ENCODE measurements around the gene PCCA.
"Not testable (repeated sequence)": the region's sequence is repeated elsewhere in the genome, so short reads cannot be mapped to it uniquely, and the experiment has no call there.

PCCA gene

DNA sequence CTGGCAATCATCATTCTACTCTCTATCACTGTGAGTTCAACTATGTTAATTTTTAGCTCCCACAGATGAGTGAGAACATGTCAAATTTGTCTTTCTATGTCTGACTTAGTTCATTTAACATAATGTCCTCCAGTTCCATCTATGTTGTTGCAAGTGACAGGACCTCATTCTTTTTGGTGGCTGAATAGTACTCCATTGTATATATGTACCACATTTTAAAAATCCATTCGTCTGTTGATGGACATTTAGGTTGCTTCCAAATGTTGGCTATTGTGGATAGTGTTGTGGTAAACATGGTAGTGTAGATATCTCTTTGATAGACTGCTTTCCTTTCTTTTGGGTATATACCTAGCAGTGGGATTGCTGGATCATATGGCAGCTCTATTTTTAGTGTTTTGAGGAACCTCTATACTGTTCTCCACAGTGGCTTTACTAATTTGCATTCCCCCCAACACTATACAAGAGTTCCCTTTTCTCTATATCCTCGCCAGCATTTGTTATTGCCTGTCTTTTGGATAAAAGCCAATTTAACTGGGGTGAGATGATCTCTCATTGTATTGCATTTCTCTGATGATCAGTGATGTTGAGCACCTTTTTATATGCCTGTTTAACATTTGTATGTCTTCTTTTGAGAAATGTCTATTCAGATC, 124.1 kb downstream of the PCCA start:
- H3K4me3 ChIP-seq (ENCODE audit: low read depth, low read length): no peak overlapping the region
- H3K79me2 ChIP-seq (ENCODE audit: control insufficient read depth, insufficient read depth, low read length, unreplicated experiment): peaks cover 1% of the 10 kb centered on the region
- H3K27me3 ChIP-seq (ENCODE audit: insufficient read depth, low read length): no peaks in the 10 kb centered on the region
- peaks cover 50% of the 10 kb centered on the region for H3K4me1 ChIP-seq (ENCODE audit: control insufficient read depth, insufficient read depth, low read length, unreplicated experiment)
- H2AFZ ChIP-seq (ENCODE audit: low read length, unreplicated experiment): no peak overlapping the region
- H3K36me3 ChIP-seq (ENCODE audit: insufficient read depth, low read length): no peaks in the 10 kb centered on the region
- no peak overlapping the region for H3K27ac ChIP-seq (ENCODE audit: low read depth, low read length)

DNA sequence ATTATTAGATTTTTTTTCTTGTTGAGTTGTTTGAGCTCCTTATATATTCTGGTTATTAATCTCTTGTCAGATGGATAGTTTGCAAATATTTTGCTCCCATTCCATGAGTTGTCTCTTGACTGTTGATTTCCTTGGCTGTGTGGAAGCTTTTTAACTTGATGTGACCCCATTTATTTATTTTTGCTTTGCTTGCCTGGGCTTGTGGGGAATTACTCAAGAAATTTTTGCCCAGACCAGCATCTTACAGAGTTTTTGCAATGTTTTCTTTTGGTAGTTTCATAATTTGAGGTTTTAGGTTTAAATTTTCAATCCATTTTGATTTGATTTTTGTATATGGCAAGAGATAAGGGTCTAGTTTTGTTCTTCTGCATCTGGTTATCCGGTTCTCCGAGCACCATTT, 124.7 kb downstream of the PCCA start:
- Histone ChIP-seq H3K4me3 (ENCODE audit: low read depth, low read length) (no peak overlapping the region), H3K36me3 (ENCODE audit: insufficient read depth, low read length) (no peaks in the 10 kb centered on the region), H3K4me1 (ENCODE audit: control insufficient read depth, insufficient read depth, low read length, unreplicated experiment) (peaks cover 44% of the 10 kb centered on the region), H3K79me2 (ENCODE audit: control insufficient read depth, insufficient read depth, low read length, unreplicated experiment) (no peaks in the 10 kb centered on the region), H3K27me3 (ENCODE audit: insufficient read depth, low read length) (no peaks in the 10 kb centered on the region), H2AFZ (ENCODE audit: low read length, unreplicated experiment) (no peak overlapping the region), H3K27ac (ENCODE audit: low read depth, low read length) (no peak overlapping the region)

DNA sequence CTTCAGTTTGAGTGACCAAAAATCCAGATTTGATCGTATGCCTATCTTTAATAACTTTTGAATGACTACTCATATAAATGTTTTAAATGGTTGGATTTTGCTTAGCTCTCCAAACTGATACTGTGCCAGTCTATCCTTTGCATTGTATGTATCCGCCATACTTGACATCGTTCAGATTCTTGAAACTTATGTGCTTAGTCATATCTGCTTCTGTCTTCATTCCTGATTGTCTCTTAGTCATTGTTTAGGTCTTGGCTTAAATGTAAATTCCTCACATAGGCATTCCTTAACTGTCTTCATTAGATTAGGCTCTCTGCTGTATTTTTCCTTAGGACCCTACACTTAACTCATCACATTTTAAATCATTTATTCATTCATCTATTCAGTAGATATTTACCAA, 126.0 kb downstream of the PCCA start:
- Histone ChIP-seq H3K36me3 (ENCODE audit: insufficient read depth, low read length) (no peaks in the 10 kb centered on the region), H3K79me2 (ENCODE audit: control insufficient read depth, insufficient read depth, low read length, unreplicated experiment) (no peaks in the 10 kb centered on the region), H3K4me1 (ENCODE audit: control insufficient read depth, insufficient read depth, low read length, unreplicated experiment) (peaks cover 36% of the 10 kb centered on the region), H2AFZ (ENCODE audit: low read length, unreplicated experiment) (no peak overlapping the region), H3K27ac (ENCODE audit: low read depth, low read length) (peak overlapping the region; percentile 13), H3K27me3 (ENCODE audit: insufficient read depth, low read length) (no peaks in the 10 kb centered on the region), H3K4me3 (ENCODE audit: low read depth, low read length) (no peak overlapping the region)

DNA sequence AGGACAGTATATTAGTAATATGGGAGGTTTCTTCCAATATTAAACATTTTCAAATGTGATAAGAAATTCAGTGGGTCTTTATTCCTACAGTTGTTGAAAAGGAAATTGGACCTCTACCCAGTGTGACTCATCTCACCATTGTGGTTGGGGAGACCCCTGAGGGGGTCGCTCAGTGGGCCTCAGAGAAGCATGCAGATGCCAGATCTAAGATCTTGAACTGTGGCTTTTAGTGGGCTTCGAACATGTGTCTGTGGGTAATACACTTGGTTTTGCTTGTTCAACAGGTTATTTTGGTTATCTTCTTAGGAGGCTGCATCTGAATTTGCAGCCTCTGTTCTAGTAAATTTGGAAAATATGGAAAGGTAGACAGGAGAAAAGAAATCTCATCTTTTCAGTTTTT, 132.3 kb downstream of the PCCA start:
- no peak overlapping the region for H3K4me3 ChIP-seq (ENCODE audit: low read depth, low read length)
- no peak overlapping the region for H2AFZ ChIP-seq (ENCODE audit: low read length, unreplicated experiment)
- H3K27me3 ChIP-seq (ENCODE audit: insufficient read depth, low read length): no peaks in the 10 kb centered on the region
- H3K79me2 ChIP-seq (ENCODE audit: control insufficient read depth, insufficient read depth, low read length, unreplicated experiment): no peaks in the 10 kb centered on the region
- H3K4me1 ChIP-seq (ENCODE audit: control insufficient read depth, insufficient read depth, low read length, unreplicated experiment): no peaks in the 10 kb centered on the region
- H3K27ac ChIP-seq (ENCODE audit: low read depth, low read length): no peak overlapping the region
- H3K36me3 ChIP-seq (ENCODE audit: insufficient read depth, low read length): no peaks in the 10 kb centered on the region

DNA sequence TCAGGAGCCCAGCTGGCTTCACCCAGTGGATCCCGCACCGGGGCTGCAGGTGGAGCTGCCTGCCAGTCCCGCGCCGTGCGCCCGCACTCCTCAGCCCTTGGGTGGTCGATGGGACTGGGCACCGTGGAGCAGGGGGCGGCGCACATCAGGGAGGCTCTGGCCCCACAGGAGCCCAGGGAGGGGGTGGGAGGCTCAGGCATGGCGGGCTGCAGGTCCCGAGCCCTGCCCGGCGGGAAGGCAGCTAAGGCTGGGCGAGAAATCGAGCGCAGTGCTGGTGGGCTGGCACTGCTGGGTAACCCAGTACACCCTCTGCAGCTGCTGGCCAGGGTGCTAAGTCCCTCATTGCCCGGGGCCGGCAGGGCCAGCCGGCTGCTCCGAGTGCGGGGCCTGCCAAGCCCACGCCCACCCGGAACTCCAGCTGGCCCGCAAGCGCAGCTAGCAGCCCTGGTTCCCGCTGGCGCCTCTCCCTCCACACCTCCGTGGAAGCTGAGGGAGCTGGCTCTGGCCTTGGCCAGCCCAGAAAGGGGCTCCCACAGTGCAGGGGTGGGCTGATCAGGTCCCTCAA, 135.2 kb downstream of the PCCA start:
- H3K36me3 ChIP-seq (ENCODE audit: insufficient read depth, low read length); H3K79me2 ChIP-seq (ENCODE audit: control insufficient read depth, insufficient read depth, low read length, unreplicated experiment); H3K4me3 ChIP-seq (ENCODE audit: low read depth, low read length); H2AFZ ChIP-seq (ENCODE audit: low read length, unreplicated experiment); H3K4me1 ChIP-seq (ENCODE audit: control insufficient read depth, insufficient read depth, low read length, unreplicated experiment); H3K27me3 ChIP-seq (ENCODE audit: insufficient read depth, low read length); H3K27ac ChIP-seq (ENCODE audit: low read depth, low read length): not testable (repeated sequence)

DNA sequence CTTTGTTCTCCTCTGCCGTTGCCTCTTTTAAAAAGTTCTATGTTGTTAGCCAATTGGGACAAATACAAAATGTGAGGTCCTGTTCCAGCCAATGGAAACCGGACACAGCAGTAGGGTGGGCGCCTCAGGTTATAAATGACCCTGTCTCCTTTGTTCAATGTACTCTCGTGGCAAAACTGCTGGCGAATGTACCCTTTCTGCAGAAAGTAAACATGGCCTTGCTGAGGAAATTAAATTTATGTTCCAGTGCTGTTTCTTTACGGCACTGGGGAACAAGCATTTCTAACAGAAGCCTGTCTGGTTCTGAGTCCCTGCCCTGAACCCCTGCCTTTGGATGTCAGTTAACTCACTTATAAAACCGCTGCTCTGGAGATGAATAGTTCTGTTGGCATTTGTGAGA, 140.7 kb downstream of the PCCA start:
- Histone ChIP-seq H3K4me3 (ENCODE audit: low read depth, low read length) (no peak overlapping the region), H2AFZ (ENCODE audit: low read length, unreplicated experiment) (no peak overlapping the region), H3K79me2 (ENCODE audit: control insufficient read depth, insufficient read depth, low read length, unreplicated experiment) (no peaks in the 10 kb centered on the region), H3K27ac (ENCODE audit: low read depth, low read length) (no peak overlapping the region), H3K4me1 (ENCODE audit: control insufficient read depth, insufficient read depth, low read length, unreplicated experiment) (peaks cover 11% of the 10 kb centered on the region), H3K36me3 (ENCODE audit: insufficient read depth, low read length) (no peaks in the 10 kb centered on the region), H3K27me3 (ENCODE audit: insufficient read depth, low read length) (no peaks in the 10 kb centered on the region)

DNA sequence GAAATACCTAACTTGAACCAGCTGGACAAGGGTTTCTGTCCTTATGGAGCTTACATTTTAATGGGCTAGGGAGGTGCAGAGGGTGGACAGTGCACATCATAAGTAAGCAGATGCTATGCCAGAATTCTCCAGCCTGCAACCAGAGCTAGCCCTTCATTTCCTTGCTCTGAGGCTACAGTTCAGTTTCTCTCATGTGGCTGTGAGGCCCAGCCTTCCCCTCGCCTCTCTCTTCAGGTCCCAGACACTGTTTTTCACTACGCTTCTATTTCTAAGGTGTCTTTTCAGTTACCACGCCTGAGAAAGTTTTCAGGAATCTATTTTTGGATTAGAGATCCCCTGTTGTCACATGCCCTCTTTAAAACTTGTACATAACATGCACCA, 141.9 kb downstream of the PCCA start:
- Histone ChIP-seq H2AFZ (ENCODE audit: low read length, unreplicated experiment) (no peak overlapping the region), H3K4me3 (ENCODE audit: low read depth, low read length) (no peak overlapping the region), H3K27me3 (ENCODE audit: insufficient read depth, low read length) (no peaks in the 10 kb centered on the region), H3K79me2 (ENCODE audit: control insufficient read depth, insufficient read depth, low read length, unreplicated experiment) (no peaks in the 10 kb centered on the region), H3K4me1 (ENCODE audit: control insufficient read depth, insufficient read depth, low read length, unreplicated experiment) (peaks cover 20% of the 10 kb centered on the region), H3K36me3 (ENCODE audit: insufficient read depth, low read length) (no peaks in the 10 kb centered on the region), H3K27ac (ENCODE audit: low read depth, low read length) (no peak overlapping the region)

DNA sequence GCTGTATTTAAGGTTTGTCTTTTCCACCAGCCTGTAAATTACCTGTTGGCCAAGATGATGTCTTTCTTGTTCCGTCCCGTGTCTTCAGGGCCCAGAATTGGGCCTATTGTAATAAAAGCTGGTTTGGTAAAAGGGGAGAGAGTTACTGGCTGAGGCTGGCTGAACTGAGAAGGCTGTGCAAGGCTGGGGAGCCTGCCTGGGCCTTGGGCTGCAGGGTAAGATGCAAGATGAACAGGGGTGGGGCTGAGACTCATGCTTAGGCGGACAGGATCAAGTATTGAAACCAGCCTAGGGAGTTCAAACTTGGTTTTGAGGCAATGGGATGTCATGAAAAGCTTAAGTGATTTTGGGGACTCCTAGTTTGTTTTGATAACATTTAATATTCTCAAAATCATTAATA, 142.3 kb downstream of the PCCA start:
- Histone ChIP-seq H3K4me1 (ENCODE audit: control insufficient read depth, insufficient read depth, low read length, unreplicated experiment) (peaks cover 24% of the 10 kb centered on the region), H3K79me2 (ENCODE audit: control insufficient read depth, insufficient read depth, low read length, unreplicated experiment) (no peaks in the 10 kb centered on the region), H3K27ac (ENCODE audit: low read depth, low read length) (no peak overlapping the region), H2AFZ (ENCODE audit: low read length, unreplicated experiment) (no peak overlapping the region), H3K36me3 (ENCODE audit: insufficient read depth, low read length) (no peaks in the 10 kb centered on the region), H3K27me3 (ENCODE audit: insufficient read depth, low read length) (no peaks in the 10 kb centered on the region), H3K4me3 (ENCODE audit: low read depth, low read length) (no peak overlapping the region)

DNA sequence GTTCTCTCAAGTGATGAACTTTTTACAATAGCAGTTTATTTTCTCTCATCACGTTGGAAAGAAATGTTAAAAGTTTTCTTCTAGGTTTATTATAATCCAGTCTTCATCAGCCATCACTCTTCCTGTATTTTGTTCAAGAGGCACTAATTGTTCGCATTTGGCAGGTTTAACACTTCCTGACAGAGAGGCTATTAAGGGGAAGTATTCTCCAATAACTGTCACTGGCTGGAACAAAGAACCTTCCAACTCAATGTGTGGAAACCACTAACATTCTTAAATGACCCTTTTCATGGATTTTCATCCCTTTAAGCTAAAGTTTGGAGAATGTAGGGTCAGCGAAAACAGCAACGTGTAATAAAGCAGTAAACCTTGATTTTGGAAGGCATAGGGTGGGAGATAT, 145.1 kb downstream of the PCCA start:
- Histone ChIP-seq H3K4me1 (ENCODE audit: control insufficient read depth, insufficient read depth, low read length, unreplicated experiment) (peaks cover 24% of the 10 kb centered on the region), H3K79me2 (ENCODE audit: control insufficient read depth, insufficient read depth, low read length, unreplicated experiment) (no peaks in the 10 kb centered on the region), H3K36me3 (ENCODE audit: insufficient read depth, low read length) (no peaks in the 10 kb centered on the region), H3K4me3 (ENCODE audit: low read depth, low read length) (no peak overlapping the region), H3K27ac (ENCODE audit: low read depth, low read length) (no peak overlapping the region), H2AFZ (ENCODE audit: low read length, unreplicated experiment) (no peak overlapping the region), H3K27me3 (ENCODE audit: insufficient read depth, low read length) (no peaks in the 10 kb centered on the region)

DNA sequence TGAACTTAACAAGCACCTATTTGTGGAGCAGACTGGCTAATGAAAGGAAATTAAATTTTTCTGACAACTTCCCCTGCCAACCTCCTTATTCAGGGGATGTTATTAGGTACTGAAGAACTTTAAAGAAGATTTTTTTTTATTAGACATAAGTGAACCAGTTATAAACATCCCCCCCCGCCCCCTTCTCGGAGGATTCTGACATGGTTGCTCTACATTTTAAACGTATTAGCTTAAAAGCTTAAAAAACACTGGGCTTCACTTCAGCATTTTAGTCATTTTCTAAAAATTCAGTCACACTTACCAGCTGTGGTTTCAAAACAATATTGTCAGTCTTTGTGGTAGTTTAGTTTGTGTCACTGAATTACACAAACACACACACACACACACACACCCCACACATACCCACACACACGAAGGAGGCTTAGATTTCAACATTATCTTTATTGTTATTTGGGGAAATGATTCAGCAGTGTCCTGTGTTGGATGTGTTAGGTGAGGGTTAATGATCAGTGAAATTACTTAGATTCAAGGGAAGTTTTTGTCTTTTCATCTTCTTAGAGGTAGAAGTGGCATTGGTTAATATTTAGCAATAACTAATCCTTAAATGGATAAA, 145.7 kb downstream of the PCCA start:
- Histone ChIP-seq H3K27me3 (ENCODE audit: insufficient read depth, low read length) (no peaks in the 10 kb centered on the region), H2AFZ (ENCODE audit: low read length, unreplicated experiment) (no peak overlapping the region), H3K36me3 (ENCODE audit: insufficient read depth, low read length) (no peaks in the 10 kb centered on the region), H3K27ac (ENCODE audit: low read depth, low read length) (peak overlapping the region; percentile 75), H3K4me3 (ENCODE audit: low read depth, low read length) (peak overlapping the region; percentile 46), H3K4me1 (ENCODE audit: control insufficient read depth, insufficient read depth, low read length, unreplicated experiment) (peaks cover 24% of the 10 kb centered on the region), H3K79me2 (ENCODE audit: control insufficient read depth, insufficient read depth, low read length, unreplicated experiment) (no peaks in the 10 kb centered on the region)

DNA sequence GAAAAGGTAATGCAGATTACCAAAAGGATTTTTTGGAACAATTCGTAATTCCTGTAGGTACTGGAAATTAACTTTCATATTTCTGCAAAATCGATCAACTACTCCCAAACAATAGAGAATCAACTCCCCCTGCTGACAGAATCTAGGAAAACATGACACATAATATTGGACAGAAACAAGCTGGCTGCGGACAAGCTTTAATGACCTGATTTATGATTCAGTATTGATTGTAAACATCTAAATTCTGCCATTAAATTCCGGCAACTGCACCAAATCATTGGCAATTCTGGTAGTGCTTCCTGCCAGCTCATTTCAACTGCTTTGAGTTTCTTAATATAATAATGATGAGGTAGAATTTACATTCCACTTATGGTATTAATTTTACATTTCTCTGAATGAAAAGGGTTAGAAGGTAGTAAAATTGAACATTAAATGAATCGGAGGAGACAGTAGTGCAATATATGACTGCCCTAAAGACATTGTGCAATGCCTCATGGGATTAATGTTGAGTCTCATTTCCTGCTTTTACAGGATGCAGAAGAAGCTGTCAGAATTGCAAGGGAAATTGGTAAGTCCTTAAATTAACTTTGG, 146.5 kb downstream of the PCCA start:
- peak overlapping the region; percentile 46 for H3K4me3 ChIP-seq (ENCODE audit: low read depth, low read length)
- H3K27ac ChIP-seq (ENCODE audit: low read depth, low read length): peak overlapping the region; percentile 75
- H3K79me2 ChIP-seq (ENCODE audit: control insufficient read depth, insufficient read depth, low read length, unreplicated experiment): no peaks in the 10 kb centered on the region
- H2AFZ ChIP-seq (ENCODE audit: low read length, unreplicated experiment): no peak overlapping the region
- peaks cover 22% of the 10 kb centered on the region for H3K4me1 ChIP-seq (ENCODE audit: control insufficient read depth, insufficient read depth, low read length, unreplicated experiment)
- H3K36me3 ChIP-seq (ENCODE audit: insufficient read depth, low read length): no peaks in the 10 kb centered on the region
- no peaks in the 10 kb centered on the region for H3K27me3 ChIP-seq (ENCODE audit: insufficient read depth, low read length)
